Limb (tissue), 2 donors: ENCODE data around the gene TGFB1I1.

Source experiments
- DNase-seq, 2 donors: peaks; one replicate each; pipeline ENCODE4 v3.0.0-alpha.2; 2016; ENCODE audit errors: extremely low spot score in 2 of 2

The TGFB1I1 gene

DNA sequence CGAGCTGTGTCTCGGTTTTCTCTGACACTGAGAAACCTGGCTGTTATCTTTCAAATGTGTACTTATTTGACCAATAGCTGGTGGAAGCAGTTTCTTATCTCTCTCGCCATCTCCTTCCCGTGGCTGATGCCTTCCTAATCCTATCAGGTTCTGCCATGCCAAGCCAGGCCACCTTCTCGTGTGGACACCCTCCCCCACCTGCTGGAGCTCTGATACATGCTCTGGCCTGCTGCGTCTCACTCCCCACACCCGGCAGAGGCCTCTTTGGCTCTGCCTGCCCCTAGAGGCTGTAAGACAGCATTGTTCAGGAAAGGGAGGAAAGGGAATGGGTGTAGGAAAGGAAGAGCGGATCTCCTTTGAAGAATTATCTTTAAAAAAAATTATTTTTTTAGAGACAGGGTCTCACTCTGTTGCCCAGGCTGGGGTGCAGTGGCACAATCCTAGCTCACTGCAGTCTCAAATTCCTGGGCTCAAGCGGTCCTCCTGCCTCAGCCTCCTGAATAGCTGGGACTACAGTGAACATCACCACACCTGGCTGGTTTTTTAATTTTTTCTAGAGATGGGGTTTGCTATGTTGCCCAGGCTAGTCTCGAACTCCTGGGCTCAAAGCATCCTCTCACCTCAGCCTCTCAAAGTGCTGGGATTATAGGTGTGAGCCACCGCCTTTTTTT, 20.1 kb upstream of the TGFB1I1 start:
- peak in 1 of 2 donors; percentile 49 for DNase-seq

DNA sequence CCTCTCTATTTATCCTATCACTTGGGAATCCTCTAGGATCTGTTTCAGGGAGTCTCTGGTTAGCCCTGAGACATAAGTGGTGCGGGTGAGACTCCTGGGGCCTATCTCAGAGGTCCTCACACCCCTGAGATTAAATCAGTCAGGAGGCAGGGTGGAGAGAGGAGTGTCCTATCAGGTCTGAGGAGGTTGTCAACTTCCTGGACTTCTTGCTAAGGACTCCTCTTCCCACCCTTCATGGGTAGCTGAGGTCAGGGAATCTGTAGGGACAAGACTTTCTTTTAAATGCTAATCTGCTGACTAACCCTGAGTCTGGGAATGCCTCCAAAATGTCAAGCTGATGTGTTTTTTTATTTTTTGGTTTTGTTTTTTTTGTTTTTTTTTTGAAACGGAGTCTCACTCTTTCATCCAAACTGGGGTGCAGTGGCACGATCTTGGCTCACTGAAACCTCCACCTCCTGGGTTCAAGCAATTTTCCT, 19.3 kb upstream of the TGFB1I1 start:
- DNase-seq: no peak

DNA sequence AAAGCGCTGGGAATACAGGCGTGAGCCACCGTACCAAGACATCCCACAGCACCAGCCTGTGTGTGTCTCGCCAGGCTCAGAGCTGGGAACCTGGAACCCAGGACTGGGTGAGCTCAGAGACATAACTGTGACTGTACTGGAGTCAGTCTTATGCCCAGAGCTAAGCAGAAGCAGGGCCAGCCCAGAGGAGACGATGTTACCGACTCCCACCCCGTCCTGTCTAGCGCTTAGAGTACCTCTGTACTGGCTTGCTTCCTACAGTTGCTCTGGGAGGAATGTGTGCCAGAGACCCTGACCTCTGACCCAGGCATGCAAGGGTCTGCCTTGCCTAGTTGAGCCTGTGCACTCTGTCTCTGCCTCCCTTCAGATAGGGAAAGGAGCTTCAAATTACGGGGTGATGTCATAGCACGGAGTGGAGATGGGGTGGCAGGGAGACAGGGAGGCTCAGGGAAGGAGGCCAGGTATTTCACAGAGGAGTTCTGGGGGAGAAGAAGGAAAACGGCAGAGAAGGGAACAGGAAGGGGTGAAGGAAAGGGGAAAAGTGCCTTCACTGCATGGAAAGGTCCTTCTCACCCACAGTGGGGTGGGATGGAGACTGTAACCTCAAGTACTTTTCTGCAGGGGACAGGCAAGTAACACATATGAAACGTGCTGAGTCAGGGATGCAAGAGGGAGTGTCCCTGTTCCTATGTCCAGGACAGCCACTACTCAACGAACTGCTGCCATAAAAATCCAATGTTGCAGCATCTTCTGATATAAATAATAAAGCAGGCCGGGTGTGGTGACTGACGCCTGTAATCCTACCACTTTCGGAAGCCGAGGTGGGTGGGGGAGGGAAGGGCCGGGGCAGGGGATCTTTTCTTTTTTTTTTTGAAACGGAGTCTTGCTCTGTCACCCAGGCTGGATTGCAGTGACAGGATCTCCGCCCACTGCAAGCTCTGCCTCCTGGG, 18.4 kb upstream of the TGFB1I1 start:
- peak in 1 of 2 donors; percentile 29 for DNase-seq

DNA sequence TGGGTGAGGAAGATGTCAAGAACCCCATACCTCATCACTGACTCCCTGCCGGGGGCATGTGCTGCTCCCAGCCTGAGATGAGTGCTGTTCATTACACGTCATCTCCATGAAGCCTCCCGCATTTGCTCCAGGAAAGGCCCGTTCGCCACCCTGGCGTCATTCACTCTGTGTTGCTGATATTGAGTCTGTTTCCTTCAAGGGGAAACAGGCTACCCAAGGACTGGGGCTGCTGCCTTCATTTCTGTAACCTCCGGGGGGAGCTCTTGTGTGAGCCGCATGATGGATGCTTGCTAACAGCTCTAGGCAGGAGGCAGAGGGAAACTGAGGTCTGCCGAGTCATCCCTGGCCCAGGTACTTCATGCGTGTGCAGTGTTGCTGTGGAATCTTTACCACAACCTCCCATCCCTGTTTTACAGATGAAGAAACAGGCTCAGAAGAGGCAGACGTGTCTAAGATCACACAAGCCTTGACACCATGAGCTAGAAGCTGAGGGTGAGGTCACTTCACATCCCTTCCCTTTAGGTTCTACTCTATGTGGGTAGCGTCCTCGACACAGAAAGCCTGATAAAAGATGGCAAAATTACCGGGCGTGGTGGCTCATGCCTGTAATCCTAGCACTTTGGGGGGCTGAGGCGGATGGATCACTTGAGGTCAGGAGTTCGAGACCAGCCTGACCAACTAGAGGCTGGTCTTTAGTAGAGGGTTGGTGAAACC, 16.2 kb upstream of the TGFB1I1 start:
- no peak for DNase-seq

DNA sequence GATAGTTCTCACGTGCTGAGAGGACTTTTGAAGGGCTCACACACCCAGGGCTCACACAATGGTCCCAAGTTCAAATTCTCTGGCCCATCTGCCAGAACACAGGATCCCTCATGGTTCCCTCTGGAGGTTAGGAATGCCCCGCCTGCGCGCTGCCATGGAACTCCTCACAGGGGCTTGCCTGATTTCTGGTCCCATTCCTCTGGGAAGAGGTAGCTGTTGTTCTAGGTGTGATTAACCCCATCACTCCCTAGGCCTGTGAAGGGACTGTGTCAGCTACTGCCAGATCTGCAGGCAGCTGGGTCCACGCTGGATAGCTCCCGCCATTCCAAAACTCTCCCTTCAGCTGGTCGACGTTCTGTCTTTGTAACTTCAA, 15.0 kb upstream of the TGFB1I1 start:
- DNase-seq: no peak

DNA sequence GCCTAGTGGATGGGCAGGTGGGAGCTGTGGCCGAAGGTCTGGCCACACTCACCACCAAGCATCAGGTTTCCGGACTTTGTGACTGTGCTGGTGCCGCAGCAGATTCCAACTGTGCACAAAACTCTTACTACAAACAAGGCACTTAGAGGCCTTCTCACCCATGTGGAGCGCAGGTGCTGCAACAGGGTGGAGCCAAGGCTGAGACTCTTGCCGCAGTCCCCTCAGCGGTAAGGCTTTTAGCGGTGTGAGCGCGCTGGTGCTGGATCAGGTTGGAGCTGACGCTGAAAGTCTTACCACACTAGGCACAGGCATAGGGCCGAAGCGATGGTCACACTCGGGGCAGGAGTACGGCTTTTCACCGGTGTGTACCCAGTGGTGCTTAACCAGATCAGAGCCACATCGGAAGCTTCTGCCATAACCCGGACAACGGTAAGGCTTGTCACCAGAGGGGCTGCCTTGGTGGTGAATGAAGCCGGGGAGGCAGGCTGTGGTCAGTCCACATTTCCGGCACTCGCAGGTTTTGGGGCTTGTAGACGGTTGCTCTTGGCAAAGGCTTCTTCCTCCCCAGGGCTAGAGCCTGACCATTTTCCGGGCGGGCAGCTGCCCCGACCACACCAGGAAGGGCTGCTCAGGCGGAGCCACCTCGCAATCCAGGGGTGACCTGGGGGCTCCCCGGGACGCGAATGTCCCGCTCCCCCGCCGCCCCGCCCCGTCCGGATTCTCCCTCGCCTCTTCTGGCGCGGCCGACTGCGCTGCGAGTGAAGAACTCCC, 13.7 kb upstream of the TGFB1I1 start:
- DNase-seq: no peak

DNA sequence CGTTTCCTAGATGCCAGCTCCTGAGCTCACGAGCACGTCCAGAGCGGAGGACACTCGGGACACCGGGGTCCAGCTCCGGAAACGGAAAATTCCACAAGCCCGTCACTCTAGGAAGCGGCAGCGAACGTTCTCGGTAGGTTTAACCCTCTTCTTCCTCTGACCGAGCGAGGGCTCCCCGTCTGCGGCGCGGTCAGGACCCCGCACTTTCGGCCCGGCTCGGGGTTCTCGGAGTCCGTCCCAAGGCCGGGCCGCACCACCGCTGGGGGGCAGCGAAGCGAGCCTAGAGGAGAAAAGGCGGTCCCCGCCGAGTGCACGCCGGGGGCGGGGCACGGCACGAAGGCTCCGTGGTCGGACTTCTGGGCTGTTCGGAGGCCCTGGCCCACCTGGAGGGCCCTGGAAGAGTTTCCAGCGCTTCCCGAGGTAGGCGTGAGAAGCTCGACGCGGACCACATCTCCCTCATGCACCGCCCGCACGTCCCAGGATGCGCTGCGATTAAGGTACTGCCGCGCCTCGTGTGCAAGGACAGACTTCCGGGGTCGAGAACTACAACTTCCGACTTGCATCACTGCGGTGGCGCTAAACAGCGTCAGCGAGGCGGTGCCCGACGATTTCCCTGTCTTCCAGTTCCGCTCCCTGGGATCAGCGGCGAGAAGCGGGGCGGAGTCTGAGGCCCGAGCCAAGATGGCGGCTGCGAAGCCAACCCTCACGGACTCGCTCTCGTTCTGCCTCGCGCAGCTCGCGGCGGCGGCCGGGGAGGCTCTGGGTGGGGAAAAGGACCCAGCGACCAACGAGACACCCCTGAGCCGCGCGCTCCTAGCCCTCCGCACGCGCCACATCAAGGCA, 12.9 kb upstream of the TGFB1I1 start, which contains the start of gene ARMC5:
TSS of gene ARMC5 (plus strand) at position 658 of the 843 bp plus-strand sequence. CDS start at position 682, 24 bp downstream.
- DNase-seq: peak; percentile 96 to 98

DNA sequence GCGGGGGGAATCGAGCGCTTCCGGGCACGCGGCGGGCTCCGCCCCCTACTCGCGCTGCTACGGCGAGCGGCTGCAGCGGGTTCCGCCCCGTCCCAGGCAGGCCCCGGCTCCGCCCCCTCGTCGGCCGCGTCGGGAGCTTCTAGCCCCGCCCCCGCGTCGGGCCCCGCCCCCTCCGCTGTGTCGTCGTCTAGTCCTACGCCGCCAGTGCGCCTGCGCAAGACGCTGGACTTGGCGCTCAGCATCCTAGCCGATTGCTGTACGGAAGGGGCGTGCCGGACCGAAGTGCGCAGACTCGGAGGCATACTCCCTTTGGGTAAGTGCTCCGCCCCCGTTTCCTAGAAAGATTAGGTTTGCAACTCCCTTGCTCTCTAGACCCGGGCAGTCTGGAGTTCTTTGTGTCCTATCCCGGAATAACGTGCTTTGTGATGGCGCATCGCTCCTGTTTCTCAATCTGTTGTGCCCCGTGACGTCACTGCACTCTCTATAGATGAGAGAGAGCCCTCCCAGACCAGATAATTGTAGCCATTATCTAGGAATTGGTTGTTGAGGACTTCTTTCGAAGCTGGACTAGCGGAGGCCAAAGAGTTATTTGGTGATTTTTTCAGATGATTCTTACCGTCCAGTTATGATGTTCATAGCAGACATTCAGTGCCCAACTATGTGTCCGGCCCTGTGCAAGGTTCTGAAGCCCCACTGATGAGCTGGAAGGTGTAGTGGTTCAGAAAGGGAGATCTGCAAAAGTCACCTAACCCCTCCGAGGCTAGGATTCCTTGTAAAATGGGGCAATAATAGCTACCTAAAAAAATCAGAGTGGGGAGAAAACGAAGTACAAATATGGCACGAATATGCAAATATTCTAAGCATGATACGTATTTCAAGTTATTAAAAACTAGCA, 12.0 kb upstream of the TGFB1I1 start:
- peak; percentile 99 to 100 for DNase-seq

DNA sequence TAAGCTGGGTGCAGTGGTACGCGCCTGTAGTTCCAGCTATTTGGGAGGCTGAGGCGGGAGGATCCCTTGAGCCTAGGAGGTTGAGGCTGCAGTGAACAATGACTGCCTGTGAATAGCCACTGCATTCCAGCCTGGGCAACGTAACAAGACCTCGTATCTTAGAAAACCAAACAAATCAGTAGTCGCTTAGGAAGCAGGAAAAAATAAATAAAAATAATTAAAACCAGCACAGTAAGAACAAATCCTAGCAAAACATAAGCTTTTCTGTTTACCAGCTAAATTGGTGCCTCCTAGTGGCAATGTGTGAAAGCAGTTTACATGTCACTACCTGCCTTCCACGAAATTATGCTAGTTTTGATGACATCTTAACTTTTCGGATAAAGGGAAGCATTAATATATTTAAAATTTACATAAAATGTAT, 11.4 kb upstream of the TGFB1I1 start:
- peak in 1 of 2 donors; percentile 58 for DNase-seq

DNA sequence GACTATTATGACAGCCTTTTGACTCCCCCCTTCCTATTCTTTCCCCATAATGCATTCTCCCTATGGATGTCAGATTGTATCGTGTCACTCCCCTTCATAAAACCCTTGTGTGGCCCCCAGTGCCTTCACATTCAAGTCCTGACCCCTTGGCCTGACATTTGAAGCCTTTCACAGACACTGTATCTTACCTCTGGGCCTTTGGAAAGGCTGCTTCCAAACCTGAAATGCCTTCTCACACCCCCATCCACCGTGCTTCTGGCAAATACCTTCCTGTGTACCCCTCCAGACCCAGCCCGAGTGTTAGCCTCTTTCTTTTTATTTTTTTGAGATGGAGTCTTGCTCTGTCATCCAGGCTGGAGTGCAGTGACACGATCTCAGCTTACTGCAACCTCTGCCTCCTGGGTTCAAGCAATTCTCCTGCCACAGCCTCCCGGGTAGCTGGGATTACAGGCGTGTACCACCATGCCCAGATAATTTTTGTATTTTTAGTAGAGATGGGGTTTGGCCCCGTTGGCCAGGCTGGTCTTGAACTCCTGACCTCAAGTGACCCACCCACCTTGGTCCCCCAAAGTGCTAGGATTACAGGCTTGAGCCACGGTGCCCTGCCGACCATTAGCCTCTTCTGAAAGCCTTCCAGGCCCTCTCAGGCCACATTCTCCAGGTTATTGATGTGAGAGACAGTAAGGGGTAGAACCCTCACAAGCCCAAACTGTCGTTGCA, 10.6 kb upstream of the TGFB1I1 start:
- DNase-seq: no peak

DNA sequence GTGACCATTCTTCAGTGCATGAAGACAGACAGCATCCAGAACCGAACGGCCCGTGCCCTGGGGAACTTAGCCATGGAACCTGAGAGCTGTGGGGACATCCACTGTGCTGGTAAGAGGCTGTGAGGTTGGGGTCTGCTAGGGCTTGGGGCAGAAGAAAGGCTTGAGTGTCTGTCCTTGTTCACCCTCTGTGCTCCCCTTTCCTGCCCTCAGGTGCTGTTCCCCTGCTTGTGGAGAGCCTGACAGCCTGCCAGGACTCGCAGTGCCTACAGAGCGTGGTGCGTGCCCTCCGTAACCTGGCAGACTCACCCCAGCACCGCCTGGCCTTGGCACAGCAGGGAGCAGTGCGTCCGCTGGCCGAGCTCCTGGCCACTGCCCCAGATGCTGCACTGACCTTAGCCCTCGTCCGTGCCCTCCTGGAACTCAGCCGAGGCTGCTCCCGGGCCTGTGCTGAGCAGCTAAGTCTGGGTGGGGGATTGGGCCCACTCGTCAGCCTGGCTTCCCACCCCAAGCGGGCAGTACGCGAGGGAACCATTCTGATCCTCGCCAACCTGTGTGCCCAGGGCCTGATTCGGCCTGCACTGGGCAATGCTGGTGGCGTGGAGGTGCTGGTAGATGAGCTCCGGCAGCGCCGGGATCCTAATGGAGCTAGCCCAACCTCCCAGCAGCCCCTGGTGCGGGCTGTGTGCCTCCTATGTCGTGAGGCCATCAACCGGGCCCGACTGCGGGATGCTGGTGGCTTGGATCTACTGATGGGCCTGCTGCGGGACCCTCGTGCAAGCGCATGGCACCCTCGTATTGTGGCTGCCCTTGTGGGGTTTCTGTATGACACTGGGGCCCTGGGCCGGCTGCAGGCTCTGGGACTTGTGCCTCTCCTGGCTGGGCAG, 9.8 kb upstream of the TGFB1I1 start:
- no peak for DNase-seq

DNA sequence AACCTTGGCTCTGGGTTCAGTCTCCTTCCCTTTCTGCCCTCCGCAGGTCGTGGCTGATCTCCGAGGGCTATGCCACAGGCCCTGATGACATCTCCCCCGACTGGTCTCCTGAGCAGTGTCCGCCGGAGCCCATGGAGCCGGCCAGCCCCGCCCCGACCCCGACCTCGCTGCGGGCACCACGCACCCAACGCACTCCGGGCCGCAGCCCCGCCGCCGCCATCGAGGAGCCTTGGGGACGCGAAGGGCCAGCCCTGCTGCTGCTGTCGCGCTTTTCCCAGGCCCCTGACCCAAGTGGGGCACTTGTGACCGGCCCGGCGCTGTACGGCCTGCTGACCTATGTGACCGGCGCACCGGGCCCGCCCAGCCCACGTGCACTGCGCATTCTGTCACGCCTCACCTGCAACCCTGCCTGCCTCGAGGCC, 7.6 kb upstream of the TGFB1I1 start:
- no peak for DNase-seq

DNA sequence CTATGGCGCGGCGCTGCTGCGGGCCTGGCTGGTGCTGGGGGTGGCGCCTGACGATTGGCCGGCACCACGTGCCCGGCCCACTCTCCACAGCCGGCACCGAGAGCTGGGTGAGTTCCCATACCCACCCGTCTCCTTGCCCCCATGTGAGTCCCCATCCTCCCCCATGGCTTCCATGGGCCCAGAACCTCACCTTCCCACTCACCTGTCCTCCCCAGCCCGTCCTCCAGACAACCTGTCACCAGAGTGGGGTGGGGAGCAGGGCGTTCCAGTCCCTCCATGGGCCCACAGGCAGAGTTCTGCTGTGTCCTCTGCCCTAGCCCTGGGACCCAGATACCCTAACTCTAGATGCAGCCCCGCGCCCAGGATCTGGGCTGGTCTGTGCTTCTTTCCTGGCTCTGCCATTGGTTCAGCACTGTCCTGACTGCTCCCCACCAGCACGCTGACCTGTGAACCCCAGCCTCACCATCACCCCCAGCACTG, 7.1 kb upstream of the TGFB1I1 start:
- DNase-seq: no peak

DNA sequence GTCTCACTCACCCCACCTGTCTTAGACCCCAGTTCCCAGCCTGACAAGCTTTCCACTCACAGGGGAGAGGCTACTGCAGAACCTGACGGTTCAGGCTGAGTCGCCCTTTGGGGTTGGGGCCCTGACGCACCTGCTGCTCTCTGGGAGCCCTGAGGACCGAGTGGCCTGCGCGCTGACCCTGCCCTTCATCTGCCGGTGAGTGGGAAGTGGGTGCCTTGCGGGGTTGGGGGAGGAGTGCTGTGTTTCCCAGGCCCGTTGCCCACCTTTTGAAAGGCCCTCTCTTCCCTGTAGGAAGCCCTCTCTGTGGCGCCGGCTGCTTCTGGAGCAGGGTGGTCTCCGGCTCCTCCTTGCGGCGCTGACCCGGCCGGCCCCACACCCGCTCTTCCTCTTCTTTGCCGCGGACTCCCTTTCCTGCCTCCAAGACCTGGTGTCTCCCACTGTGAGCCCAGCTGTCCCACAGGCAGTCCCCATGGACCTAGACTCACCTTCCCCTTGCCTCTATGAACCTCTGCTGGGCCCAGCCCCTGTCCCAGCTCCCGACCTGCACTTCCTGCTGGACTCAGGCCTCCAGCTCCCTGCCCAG, 6.1 kb upstream of the TGFB1I1 start:
- DNase-seq: no peak

DNA sequence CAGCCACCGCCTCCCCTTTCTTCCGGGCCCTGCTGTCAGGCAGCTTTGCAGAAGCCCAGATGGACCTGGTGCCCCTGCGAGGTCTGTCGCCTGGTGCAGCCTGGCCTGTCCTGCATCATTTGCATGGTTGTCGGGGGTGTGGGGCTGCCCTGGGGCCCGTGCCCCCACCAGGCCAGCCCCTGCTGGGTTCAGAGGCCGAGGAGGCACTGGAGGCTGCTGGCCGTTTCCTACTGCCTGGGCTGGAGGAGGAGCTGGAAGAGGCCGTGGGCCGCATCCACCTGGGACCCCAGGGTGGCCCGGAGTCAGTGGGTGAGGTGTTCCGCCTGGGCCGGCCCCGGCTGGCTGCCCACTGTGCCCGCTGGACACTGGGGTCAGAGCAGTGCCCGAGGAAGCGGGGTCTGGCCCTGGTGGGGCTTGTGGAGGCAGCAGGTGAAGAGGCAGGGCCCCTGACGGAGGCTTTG, 5.5 kb upstream of the TGFB1I1 start:
- DNase-seq: no peak

DNA sequence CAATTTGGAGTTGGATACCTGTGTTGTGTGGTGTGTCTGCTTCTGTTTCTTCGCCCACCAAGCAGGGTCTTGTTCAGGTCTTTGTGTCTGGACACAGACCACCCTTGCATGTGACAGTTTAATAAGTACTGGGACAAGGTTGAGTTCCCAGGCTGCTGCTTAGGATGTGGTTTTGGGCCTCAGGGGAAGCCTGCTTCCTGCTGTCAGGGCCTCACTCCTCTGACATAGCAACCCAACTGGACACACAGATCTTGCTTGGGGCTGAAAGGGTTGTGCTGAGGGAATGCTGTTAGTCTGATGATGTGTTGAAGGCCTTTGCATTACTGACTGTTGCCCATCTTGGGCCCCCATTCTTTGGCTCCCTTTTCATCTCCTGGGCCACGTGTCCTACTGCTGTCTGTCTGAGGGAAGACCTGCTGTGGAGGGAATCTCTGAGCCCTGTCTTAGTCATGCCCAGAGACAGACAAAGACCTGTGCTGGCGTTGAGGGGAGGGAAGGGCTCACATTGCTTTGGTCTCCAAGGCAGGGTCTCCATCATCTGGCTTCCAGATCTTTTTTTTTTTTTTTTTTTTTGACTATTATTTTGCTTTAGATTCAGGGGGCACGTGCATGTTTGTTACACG, 4.7 kb upstream of the TGFB1I1 start:
- no peak for DNase-seq
